Stimulated activated CD8-positive, alpha-beta memory T cell treated with anti-CD3 and anti-CD28 coated beads, Interleukin-2, amount 100 ng/mL, for 1 hour (primary cell): ENCODE data around the gene KRT10.
"Not testable (repeated sequence)": the region's sequence is repeated elsewhere in the genome, so short reads cannot be mapped to it uniquely, and the experiment has no call there.

Source experiments
- DNase-seq, 2 donors: peaks; one replicate each; pipeline ENCODE4 v3.0.0-alpha.2; 2020; ENCODE audit warnings: low read depth in 2 of 2

Gene KRT10

DNA sequence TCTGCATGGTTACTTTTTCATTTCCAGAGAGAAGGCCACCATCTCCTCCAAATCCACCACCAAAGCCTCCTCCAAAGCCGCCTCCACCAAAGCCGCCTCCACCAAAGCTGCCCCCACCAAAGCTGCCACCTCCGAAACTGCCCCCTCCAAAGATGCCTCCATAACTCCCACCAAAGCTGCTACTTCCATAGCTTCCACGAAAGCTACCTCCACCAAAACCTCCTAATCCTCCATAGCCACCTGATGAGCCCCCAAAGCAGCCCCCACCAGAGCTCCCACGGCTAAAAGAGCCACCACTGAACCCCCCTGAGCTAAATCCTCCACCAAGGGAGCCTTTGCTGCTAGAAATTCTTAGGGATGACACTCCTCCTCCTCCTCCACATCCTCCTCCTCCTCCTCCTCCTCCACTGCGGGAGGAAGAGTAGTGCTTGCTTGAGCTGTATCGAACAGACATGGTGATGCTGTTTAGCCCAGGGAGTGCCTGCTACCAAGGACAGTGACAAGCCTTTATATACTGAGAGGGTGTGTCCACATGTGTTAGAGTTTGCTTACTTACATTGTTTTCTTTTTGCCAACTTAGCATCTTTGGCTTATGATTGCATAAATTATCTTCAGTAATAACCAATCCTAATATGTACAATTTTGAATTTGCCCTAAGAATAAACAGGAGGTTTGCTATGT is at the start of gene KRT10:
TSS of gene KRT10 (minus strand) at position 483 of the 681 bp plus-strand sequence. CDS start at position 454, 29 bp downstream.
- no peak for DNase-seq

DNA sequence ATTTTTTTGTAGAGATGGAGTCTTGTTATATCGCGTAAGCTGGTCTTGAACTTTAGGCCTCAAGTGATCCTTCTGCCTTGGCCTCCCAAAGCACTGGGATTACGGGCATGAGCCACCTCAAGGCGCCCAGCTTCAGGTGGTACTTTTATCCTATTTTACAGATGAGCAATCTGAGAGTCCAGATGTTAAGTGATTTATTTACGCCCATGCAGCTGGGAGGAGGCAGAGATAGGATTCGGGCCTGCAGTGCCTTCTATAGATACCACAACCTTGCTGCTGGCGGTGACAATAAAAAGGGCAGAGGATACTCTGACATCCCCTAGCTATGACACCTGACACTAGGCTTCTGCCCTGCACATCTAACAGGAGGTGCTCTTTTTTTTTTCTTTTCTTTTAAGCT is 48.9 kb upstream of the KRT10 start:
- DNase-seq: no peak

DNA sequence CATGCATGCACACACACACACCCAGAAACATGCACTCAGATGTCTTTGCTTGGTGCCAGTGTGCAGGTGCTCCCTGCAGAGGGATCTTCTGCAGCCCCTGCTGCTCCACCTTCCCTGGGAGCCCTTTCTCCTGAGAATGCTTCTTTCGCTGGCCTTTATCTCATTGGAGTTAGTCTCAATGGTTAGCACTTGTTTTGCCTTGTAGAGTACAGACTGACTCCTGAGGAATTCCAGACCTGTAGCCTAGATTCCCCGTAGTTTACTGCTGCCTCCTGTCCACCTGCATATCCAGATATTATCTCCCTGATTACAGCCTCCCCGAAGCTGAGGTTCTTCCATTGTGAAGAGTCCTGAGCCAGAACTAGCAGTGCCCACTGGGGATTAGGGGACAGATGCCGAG is 47.7 kb upstream of the KRT10 start:
- DNase-seq: no peak

DNA sequence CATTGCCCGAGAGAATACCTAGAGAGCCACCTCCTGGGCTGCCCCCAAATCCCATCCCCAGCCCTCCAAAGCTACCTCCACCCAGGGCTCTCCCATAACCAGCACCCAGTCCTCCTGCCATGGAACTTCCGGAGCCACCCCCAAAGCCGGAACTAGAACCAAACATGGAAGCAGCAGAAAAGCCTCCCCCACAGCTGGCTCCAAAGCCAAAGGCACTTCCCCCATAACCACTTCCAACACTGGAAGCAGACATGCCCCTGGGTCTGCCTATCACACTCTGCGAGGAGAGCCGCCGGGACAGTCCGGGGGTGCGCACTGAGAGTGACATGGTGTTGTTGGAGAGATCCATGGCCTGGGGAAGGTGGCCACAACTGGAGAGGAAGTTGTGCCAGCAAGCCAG is 44.4 kb upstream of the KRT10 start, which contains the start of gene KRT12:
TSS of gene KRT12 (minus strand) at position 386 of the 400 bp plus-strand sequence. CDS start at position 349, 37 bp downstream.
- DNase-seq: no peak

DNA sequence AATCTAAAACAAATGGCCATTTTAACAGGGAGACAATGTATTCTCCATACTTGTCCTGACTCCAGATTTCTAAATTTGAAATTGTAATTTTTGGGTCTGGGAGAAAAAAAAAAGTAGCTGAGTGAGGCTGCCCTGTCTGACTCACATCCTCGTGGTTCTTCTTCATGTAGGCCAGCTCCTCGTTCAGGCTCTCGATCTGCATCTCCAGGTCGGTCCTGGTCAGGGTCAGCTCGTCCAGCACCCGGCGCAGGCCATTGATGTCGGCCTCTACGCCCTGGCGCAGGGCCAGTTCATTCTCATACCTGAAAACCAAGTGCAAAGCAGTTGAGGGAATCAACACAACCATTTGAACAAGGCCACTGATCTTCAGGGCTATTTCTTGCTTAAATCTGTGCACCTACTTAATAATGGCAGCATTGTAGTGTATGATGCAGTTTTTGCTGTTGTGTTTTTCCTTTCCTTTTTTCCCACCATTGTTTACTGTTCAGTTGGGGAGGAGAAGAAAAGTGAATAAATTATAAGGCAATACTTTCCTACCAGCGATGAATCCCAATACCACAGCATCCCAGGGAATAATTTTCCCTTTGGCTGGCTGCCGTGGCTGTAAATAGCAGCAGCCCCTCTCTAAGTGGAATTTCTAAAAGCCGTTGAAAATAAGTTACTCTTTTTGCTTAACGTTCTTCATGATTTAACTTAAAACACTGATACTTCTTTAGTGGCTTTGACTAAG is 42.4 kb upstream of the KRT10 start:
- DNase-seq: no peak

DNA sequence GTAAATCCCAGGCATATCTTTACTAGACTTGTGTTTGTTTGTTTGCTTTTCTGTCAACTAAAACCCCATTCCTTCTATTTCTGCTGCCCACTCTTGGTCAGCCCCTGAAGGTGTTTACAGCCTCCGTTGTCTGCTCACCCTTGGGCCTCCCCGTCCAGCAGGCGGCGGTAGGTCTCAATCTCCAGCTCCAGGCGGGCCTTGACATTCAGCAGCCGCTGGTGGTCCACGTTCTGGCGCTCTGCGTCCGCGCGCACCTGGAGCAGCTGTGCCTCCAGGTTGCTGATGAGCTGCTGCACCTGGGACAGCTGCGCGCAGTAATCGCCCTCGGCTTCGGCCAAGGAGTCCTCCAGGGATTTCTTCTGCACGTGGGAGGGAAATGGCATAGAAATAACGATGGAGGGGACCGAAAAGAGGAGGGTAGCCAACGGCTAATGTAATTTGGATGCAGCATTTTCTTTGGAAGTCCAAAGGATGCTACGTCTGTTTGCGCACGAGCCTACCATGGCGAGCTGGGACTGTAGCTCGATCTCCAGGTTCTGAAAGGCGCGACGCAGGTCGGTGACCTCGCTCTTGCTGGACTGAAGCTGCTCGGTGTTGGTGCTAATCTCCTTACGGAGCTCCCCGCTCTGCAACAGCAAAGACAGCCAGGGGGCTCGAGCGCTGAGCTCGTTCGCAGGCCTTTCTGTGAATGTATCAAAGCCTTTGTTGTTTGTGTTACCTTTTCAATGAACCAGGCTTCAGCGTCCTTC is 40.7 kb upstream of the KRT10 start:
- no peak for DNase-seq

DNA sequence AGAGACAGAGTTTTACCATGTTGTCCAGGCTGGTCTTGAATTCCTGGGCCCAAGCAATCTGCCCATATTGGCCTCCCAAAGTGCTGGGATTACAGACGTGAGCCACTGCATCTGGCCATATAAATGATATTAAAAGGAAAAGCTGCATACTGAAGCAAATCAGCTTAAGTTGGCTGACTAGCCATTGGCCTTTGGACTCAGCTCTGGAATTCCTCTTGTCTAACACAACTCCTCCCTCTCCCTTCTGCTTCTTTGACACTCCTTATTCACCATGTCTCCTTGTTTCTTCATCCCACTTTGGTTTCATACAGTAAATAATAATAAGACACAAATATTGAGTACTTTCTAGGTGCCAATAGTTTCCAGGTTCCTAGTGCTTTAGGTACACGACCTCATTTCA is 37.1 kb upstream of the KRT10 start:
- DNase-seq: no peak

DNA sequence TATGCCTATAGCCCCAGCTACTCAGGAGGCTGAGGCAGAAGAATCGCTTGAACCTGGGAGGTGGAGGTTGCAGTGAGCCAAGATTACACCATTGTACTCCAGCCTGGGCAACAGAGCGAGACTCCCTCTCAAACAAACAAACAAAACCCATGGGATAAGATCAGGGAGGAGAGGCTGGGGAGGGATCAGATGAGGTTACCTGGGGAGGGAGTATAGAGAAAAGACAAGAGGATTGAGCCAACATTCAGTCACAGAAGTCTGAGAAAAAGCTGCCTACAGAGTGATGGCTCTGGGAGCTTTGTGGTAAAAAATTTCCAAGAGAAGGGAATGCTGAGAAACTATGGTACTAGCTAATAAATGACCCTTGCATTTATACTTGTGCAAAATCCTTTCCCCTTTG is 36.3 kb upstream of the KRT10 start:
- DNase-seq: not testable (repeated sequence)

DNA sequence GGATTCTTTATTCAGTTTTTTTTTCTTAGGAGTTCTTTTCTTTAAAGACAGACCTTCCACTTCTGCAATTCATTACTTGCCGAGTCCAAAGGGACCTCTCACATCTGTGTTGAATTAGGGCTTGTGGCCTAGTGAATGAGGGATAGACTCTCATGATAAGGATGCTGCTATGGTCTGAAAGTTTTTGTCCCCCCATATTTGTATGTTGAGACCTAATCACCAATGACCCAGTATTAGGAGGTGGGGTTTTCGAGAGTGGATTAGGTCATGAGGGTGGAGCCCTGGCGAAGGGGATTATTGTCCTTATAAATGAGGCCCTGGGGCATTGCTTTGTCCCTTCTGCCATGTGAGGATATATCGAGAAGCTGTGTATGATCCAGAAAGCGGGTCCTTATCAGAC is 35.1 kb upstream of the KRT10 start:
- DNase-seq: no peak

DNA sequence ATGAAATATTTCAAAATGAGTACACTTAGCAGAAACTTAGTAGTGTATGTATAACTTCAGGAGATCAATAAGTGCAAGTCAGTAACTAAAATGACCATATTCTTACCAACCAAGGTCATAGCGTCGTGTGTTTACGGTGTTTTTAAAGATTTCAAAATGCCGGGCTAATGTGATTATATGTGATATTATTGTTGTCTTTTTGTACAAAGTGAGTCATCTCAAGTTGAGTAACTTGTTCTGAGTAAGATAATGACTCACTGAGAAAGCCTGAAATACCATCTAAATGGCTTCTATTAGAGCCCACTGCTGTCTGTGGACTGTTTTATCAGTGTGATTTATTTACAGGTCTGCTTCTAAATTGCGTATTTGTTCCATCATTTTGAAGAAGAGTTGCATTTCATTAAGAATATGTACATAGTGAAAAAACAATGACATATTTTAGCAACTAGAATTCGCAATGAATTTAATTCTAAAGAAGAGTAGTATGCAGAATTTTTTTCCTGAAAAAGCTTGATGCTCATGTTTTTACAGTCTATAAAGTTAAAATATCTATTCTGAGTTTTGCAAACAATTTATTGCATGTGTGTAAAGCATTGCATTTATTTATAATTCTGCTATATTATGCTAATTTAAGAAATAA is 31.9 kb upstream of the KRT10 start:
- no peak for DNase-seq

DNA sequence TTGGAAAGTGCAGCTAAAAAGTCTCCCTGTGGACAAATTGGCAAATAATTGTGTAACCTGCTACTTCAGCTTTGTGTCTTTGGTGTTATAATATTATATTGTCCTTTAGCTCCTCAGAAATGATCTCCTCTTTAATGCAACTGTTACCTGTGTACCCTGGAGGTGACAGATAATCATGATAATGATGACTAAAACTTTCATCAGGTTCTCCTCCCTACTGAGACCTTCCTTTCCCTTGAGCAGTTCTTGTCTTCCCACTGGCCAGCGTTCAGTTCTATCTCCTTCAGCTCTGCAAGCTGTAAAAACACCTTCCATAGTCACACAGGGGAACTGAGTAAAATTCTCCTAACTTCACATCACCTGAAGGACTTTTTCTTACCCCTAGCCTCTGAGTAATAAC is 29.9 kb upstream of the KRT10 start:
- DNase-seq: no peak

DNA sequence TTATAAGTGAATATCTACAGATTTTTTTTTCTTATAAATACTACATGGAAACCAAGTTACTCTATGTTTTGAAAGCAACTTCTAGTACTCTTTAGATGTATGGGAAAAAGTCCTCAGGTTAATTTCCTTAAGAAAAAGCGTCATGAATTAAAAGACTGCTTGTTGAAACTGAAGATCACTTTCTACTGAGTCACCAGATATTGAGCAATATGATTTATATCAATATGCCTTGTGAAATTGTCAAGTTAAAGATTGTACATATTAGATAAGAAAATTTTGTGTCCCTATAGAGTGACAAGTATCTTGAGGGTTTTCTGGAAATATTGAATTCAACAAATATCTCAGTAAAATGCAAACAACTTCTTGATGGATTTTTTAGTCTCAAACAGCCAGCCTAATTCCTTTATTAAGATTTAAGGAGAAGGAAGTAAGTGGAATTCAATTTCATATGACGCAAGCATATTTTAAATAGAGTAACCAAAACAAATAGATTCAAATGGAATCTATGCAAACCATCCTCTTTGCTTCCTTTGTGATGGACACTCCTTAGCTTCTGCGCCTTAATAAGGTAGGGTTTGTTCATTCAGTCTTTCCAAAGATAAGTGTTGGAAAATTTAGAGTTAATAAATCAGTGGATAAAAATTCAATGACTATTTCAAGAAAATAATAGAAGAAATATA is 28.0 kb upstream of the KRT10 start:
- no peak for DNase-seq

DNA sequence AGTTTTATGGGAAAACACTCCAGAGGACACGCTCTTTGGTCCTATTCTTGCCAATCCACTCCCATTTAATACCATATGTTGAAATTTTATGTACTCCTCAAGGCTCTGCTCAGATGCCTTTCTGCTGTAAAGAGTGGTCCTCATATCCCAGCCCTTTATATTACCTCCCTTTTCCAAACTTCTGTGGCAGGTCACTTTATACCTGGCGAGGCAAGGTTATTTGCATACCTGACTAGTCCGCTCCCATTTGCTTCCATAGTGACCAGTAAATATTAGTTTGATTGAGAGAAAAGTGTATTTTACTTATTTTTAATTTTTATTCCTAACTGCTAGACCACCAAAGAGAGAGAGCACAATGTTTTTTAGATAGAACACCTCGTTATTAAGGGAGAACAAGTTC is 27.3 kb upstream of the KRT10 start:
- DNase-seq: no peak

DNA sequence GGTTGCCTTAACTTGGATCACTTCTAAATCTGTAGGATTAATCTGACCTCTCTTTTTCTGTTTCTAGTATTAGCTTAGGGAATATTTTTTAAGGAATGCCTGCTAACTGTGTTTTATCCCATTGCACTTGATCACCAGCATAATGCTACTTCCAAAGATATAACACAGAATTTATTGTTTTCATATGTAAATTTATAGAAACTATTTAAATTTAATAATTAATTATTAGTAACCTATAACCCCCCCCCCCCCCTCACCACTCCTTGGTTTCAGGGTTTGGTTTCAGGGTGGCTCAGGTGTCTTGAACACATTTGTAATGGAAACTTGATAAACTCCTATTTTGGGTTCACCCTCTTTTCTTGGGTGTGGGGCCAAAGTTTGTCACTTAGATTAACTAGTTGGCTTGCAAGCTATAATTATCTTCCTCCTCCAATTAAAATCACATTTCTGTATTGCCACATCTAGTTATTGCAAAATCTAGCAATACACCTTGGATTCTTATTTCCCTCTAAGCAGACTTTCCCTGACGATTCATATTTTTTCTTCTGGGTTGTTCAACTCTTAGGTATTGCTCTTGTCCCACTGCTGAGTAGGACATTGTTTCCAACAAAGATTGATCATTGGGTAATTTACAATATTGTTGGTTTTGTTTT is 26.3 kb upstream of the KRT10 start:
- DNase-seq: no peak

DNA sequence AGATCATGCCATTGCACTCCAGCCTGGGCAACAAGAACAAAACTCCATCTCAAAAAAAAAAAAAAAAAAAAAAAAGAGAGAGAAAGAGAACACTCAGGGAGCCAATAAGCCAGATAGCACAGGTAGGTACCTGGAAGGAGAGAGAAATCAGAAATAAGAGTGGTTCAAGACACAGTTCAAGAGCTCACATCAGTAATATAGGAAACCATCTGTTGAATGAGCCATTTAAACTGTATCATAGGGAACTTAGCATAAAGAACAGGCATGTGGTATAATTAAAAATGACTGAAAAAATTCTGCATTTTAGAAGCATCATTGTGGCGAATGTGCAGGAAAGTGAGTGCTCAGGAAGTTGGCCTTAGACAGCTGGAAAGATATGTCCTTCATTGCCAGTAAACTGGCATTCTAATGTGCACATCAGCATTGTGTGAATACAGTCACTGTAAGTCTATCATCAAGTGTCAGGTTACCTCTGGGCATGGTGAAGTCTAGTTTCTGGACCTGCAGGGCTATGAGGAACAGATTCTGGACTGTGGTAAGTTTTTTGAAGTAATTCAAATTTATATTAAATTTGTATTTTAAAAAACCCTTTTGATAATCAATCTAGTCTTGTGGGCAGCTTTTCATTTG is 24.2 kb upstream of the KRT10 start:
- DNase-seq: no peak

DNA sequence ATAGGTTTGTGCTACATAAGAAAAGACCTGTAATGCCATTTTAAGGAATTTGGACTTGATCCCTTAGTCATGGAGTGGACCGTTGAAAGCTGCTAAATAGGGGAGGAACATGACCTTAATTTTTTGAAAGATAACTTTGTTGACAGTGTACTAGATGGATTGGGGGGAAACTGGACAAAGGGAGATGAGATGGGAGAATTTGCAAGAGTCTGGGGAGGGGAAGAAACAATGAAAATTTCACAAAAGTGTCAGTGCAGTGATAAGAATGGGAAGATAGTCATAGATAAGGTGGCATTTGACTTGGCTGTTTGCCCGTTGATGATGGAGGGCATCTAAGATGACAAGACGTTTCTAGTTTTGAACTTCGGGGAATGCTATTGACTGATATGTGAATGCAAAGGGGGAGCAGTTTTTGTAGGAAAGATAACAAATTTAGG is 22.3 kb upstream of the KRT10 start:
- no peak for DNase-seq

DNA sequence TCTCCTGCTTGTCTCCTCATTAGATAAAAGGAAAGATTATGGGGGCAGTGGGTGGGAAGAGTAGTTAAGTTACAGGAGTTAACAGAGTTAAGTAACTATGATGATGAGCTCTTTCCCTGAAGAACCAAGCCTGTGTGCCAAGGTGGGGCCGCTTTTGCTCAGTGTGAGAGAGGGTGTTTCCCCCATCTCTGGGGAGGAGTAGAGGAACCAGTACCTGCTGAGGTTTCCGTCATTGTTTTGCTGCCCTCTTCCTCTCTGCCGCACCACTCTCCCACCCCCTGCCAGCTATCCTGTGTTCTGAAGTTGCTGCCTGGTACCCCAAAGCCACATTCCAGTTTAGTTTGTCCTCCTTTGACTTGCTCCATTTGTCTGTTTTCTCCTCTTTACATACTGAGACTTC is 20.8 kb upstream of the KRT10 start:
- DNase-seq: no peak

DNA sequence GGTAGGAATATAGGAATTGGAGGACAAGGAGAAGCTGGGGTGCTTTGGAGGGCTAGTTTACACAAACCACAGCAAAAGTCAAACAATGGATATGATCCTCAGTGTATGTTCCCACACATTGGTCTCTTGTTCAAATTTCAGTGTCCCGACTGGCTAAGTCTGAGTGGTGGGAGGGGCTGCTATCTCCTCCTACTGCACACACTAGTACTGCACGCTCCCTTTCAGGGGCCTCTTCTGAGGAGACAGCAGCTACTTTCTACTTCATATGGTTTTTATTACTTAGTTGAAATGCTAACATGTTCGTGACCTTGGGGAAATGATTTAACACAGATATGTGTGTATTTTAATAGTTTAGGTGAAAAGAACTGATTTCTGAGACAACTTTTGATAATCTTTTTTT is 18.8 kb upstream of the KRT10 start:
- DNase-seq: no peak

DNA sequence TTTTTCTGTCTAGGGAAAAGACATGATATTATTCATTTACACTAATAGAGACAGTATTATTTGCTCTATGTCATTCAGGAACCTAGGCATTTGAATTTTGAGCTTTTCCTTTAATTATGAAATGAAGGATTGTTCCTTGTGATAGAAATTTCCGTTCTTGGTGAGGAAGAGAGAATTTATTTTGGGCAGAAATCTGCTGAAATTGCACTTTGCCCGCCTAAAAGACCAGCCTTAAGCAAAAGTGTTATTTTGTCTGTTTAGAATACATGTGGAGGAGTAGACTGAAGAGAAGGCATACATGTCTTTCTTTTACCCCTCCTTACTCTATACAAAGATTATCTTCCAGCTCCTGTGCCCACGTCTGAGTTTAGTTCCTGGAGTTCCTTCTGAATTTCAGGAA is 16.8 kb upstream of the KRT10 start:
- DNase-seq: no peak

DNA sequence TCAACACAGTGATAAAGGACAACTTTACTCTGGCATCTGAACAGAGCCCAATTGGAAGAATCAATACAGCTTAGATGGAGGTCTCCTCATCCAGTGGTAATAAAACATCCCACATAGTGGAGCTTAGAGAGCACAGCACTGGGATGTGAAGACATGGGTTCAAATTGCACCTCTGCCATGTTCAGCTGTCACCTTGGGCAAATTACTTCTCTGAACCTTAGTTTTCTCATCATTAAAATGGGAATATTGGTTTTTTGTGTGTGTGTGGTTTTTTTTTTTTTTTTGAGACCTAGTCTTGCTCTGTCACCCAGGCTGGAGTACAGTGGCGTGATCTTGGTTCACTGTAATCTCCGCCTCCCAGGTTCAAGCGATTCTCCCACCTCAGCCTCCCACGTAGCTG is 13.6 kb upstream of the KRT10 start:
- no peak for DNase-seq

DNA sequence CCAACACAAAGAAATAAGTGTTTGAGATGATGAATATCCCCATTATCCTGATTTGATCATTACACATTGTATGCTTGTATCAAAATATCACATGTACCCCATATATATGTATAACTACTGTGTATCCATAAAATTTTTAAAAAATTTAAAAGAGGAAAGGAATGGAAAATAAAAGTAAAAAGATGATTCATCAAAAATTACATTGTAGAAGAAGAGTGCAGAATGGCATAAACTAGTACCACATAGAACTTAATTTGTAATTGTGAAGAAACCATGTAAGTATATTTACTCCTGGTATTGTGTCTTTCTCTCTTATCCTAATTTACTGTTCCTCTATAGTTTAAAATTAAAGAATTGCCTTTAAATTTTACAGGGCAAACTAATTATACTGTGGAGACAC is 11.5 kb upstream of the KRT10 start:
- no peak for DNase-seq
